Measurements from ENCODE around the gene RYK. TPM values are rescaled to one million over a fixed set of nuclear protein-coding genes. Genes with fewer than 3 reads are reported as not detected.

Gene RYK
- total RNA-seq, 4 donors from 2014 or later = 78.2 to 120 (median 96.5) TPM

- no peaks in the 10 kb centered on the region for H3K9me3 ChIP-seq
- H3K27me3 ChIP-seq = no peaks in the 10 kb centered on the region
- DNase-seq (ENCODE audit: extremely low spot score) = no peak
- no peak overlapping the region for H3K27ac ChIP-seq (replicated peaks in 1 of 4)
- TF ChIP-seq POLR2A (IDR thresholded peaks at IDR 0.05; ENCODE audit: low read depth) (no peak), POLR2AphosphoS5 (IDR thresholded peaks at IDR 0.05) (no peak), EP300 (IDR thresholded peaks at IDR 0.05) (no peak)
- TF ChIP-seq, protein P1, sequence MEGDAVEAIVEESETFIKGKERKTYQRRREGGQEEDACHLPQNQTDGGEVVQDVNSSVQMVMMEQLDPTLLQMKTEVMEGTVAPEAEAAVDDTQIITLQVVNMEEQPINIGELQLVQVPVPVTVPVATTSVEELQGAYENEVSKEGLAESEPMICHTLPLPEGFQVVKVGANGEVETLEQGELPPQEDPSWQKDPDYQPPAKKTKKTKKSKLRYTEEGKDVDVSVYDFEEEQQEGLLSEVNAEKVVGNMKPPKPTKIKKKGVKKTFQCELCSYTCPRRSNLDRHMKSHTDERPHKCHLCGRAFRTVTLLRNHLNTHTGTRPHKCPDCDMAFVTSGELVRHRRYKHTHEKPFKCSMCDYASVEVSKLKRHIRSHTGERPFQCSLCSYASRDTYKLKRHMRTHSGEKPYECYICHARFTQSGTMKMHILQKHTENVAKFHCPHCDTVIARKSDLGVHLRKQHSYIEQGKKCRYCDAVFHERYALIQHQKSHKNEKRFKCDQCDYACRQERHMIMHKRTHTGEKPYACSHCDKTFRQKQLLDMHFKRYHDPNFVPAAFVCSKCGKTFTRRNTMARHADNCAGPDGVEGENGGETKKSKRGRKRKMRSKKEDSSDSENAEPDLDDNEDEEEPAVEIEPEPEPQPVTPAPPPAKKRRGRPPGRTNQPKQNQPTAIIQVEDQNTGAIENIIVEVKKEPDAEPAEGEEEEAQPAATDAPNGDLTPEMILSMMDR (IDR thresholded peaks at IDR 0.05) = no peak
- no peak overlapping the region for H3K4me3 ChIP-seq
- intact Hi-C loops (cut with DNase I) = no loop called here
- no peaks in the 10 kb centered on the region for H3K4me1 ChIP-seq
- WGBS = no CpG with 5 or more reads among the region's 1 CpG
- H3K36me3 ChIP-seq = peaks cover 0 to 2% (median 0%) of the 10 kb centered on the region in 4 donors
These were observed 116.4 kb downstream of the RYK start for GRCh38 chr3:134134240-134134639.

DNA sequence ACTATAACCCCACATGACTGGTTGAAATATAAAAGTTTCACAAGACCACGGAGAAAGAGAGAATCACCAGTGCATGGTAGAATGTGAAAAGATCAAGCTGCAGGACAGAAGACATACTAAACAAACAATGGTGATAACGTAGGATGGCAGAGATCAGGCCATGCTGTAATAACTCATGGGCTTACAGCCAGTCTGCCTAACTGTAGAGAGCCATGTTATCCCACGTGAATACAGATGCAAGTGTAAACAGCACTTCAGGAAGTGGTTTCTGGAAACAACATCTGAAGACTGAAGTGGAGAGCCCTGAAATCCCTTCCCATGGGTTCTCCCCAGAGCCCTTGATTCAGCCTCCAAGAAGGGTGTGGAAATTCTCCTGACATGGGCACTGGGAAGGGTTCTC lies 117.7 kb downstream of the RYK start:
- H3K4me1 ChIP-seq = no peaks in the 10 kb centered on the region
- no peaks in the 10 kb centered on the region for H3K9me3 ChIP-seq
- no peaks in the 10 kb centered on the region for H3K27me3 ChIP-seq
- H3K27ac ChIP-seq (replicated peaks in 1 of 4) = no peak overlapping the region
- DNase-seq (ENCODE audit: extremely low spot score) = no peak
- TF ChIP-seq POLR2AphosphoS5 (IDR thresholded peaks at IDR 0.05) (no peak), EP300 (IDR thresholded peaks at IDR 0.05) (no peak)
- WGBS = 51% methylated on average over 3 of the region's 3 CpGs
- peaks cover 0 to 7% (median 2%) of the 10 kb centered on the region in 4 donors for H3K36me3 ChIP-seq
- no peak overlapping the region for H3K4me3 ChIP-seq
- intact Hi-C loops (cut with DNase I) = no loop called here

GRCh38 chr3:134126153-134126552 lies 124.5 kb downstream of the RYK start:
- Histone ChIP-seq H3K4me3 (no peak overlapping the region), H3K27ac (replicated peaks in 1 of 4) (no peak overlapping the region), H3K4me1 (no peaks in the 10 kb centered on the region), H3K9me3 (peaks cover 0 to 6% (median 0%) of the 10 kb centered on the region in 4 donors), H3K27me3 (no peaks in the 10 kb centered on the region), H3K36me3 (peaks cover 0 to 7% (median 2%) of the 10 kb centered on the region in 4 donors)
- 61% methylated on average over 1 of the region's 1 CpG for WGBS
- no peak for DNase-seq (ENCODE audit: extremely low spot score)
- no peak for TF ChIP-seq EP300 (IDR thresholded peaks at IDR 0.05)
- no peak for TF ChIP-seq POLR2A (IDR thresholded peaks at IDR 0.05; ENCODE audit: low read depth)
- TF ChIP-seq POLR2AphosphoS5 (IDR thresholded peaks at IDR 0.05) = no peak
- TF ChIP-seq, protein P1 (IDR thresholded peaks at IDR 0.05) = no peak
- intact Hi-C loops (cut with DNase I) = no loop called here

GRCh38 chr3:134114726-134115125 lies 135.9 kb downstream of the RYK start:
- H3K4me1 ChIP-seq = no peaks in the 10 kb centered on the region
- TF ChIP-seq, protein P1 (IDR thresholded peaks at IDR 0.05) = no peak
- no peak for TF ChIP-seq EP300 (IDR thresholded peaks at IDR 0.05)
- TF ChIP-seq POLR2A (IDR thresholded peaks at IDR 0.05; ENCODE audit: low read depth) = no peak
- no peak for TF ChIP-seq POLR2AphosphoS5 (IDR thresholded peaks at IDR 0.05)
- no peaks in the 10 kb centered on the region for H3K27me3 ChIP-seq
- intact Hi-C loops (cut with DNase I) = no loop called here
- H3K36me3 ChIP-seq = no peaks in the 10 kb centered on the region
- 91% methylated on average over 2 of the region's 2 CpGs for WGBS
- no peak overlapping the region for H3K27ac ChIP-seq (replicated peaks in 1 of 4)
- H3K4me3 ChIP-seq = no peak overlapping the region
- H3K9me3 ChIP-seq = peaks cover 0 to 14% (median 8%) of the 10 kb centered on the region in 4 donors
- no peak for DNase-seq (ENCODE audit: extremely low spot score)

- TF ChIP-seq, protein P1 (IDR thresholded peaks at IDR 0.05) = no peak
- TF ChIP-seq POLR2AphosphoS5 (IDR thresholded peaks at IDR 0.05) (no peak), POLR2A (IDR thresholded peaks at IDR 0.05; ENCODE audit: low read depth) (no peak), EP300 (IDR thresholded peaks at IDR 0.05) (no peak)
- WGBS = 41% methylated on average over 2 of the region's 2 CpGs
- Histone ChIP-seq H3K9me3 (no peaks in the 10 kb centered on the region), H3K4me3 (no peak overlapping the region), H3K36me3 (no peaks in the 10 kb centered on the region), H3K27me3 (no peaks in the 10 kb centered on the region), H3K4me1 (no peaks in the 10 kb centered on the region), H3K27ac (replicated peaks in 1 of 4) (no peak overlapping the region)
- DNase-seq (ENCODE audit: extremely low spot score) = no peak
- intact Hi-C loops (cut with DNase I) = no loop called here
These were observed 139.0 kb downstream of the RYK start for GRCh38 chr3:134111616-134112015.
